Measurements from ENCODE around the gene SPDYE1.
"Not testable (repeated sequence)": the region's sequence is repeated elsewhere in the genome, so short reads cannot be mapped to it uniquely, and the experiment has no call there.

Gene SPDYE1, protein sequence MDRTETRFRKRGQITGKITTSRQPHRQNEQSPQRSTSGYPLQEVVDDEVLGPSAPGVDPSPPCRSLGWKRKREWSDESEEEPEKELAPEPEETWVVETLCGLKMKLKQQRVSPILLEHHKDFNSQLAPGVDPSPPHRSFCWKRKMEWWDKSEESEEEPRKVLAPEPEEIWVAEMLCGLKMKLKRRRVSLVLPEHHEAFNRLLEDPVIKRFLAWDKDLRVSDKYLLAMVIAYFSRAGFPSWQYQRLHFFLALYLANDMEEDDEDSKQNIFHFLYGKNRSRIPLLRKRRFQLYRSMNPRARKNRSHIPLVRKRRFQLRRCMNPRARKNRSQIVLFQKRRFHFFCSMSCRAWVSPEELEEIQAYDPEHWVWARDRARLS

DNA sequence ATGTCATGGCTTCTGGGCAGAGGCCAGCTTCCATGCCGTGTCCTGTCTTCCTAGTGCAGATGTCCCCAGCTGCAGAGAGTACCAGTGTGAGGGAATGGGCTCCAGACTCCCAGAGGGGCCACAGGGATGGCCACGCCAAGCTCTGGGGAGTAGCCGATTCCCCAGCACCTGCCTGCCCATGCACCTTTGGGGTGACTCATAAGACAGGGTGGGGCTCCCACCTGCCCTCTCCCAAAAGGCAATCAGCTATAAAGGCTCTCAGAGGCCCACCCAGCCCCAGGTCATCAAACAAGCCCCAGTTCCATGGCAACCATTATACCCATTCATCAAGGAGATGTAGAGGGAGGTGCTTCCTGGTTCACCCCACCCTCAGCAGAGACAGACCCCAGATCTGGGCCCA is at the start of gene SPDYE1:
SPDYE1 (plus strand) TSS at position 366 of the 400 bp plus-strand sequence. CDS start 2,053 bp downstream, outside the sequence.
- FAIRE-seq: not testable (repeated sequence)

DNA sequence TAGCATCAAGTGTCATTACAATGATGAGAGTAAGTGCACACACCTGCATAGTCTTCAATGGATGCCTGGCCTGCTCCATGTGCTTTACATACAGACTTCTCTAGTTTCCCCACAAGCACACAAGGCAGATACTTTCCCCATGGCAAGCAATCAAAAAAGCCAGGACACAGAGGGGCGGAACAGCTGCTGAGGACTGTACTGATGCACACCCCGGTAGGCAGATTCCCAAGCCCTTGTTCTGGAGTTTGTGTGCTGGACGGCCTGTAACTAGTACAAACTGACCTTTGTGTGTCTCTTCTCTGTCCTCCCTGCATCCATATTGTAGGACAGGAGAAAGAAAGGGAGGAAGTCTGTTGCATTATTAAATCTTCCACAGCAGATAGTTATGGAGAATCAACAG is 45.7 kb upstream of the SPDYE1 start:
- FAIRE-seq: no peak

DNA sequence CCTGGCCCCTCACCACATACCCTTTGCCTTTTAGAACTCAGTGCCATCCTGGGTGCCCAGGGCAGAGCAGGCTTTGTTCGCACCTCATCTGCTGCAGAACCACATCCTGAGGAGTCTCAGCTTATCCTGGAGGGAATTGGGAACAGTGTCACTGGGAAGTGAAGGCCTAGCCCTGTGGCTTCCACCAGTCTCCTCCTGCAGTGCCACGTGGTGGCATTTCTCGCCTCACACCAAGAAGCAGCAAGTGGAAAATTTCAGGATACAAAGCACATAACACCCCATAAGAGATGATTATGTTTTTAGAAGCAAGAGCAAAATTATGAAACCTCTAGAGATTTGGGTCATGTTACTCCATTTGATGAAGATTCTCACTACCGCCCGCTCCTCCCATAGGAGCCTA is 44.6 kb upstream of the SPDYE1 start:
- no peak for FAIRE-seq

DNA sequence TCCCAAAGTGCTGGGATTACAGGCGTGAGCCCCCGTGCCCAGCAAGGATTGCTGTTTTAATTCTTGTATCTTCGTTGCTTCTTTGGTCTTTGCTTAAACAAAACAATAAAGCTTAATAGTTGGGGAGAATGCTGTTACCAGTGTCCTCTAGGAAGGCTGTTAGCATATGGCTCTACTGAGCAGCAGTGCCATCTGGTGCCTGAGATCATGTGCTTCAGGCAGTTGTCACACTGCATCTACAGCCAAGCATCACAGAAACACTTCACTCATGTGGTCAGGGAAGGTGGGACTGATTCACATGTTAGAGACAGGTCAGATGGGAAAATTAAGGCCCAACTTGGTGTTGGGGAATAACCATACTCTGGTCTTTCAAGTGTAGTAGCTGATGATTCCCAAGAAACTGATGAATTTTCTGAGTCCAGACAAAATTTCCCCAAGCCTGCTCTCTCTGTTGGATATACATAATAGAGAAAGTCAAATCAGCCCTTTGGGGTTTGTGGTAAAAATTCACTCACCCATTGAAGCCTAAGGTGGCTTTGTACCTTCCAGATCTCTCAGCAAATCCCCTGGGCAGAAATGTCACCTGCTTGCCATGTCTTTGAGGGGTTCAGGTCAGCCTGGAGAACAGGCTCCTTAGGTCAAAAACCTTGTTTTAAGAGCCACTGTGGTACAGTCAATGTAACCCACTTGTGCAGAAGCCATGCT is 43.0 kb upstream of the SPDYE1 start:
- FAIRE-seq: peak; percentile 68

DNA sequence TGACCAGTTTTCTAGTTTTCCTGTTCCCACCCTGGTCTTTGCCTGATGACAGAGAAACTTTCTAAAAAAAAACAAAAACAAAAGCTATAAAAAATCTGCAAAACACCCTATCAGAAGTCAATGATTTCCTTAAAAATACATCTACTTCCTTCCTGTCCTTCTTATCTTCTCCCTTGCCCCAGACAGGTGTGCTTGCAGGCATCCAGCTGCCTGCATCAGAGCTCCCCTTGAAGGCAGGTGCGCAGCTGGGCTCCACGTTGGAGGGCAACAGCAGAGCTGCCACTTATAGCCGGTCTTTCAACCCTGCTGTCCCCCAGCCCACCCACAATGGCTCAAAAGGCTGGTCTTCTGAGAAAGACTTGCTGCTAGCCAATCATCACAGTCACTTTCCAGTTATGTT is 41.7 kb upstream of the SPDYE1 start:
- no peak for FAIRE-seq

DNA sequence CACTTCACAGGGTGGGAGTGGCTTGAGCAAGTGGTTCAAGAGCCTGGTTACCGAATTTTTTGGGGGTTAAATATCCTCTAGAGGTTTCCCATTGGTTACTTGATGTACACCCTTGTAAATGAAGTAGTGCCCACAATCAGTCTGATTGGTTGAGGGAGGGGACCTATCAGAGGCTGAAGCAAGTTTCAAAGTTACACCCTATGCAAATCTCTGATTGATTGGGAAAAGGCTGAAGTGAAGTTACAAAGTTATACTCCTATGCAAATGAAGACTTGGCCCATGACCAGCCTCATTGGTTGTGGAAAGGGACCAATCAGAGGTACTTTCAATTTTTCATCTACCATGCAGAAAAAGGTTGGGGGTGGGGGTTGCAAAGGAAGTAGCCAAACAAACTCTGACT is 36.8 kb upstream of the SPDYE1 start:
- no peak for FAIRE-seq

DNA sequence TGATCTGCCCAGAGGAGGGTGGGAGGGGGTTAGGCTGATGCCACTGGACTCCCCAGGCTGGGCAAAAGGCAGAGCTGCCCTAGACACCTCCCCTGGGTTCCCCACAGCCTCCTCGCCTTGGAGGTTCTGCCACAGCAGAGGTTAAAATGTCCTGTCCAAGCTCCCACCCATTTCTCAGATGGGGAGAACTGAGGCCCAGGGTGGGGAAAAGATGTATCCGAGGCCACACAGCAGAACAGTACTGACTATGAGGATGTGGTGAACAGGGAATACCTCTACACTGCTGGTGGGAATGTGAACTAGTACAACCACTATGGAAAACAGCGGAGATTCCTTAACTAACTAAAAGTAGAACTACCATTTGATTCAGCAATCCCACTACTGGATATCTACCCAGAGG is 31.3 kb upstream of the SPDYE1 start:
- not testable (repeated sequence) for FAIRE-seq

DNA sequence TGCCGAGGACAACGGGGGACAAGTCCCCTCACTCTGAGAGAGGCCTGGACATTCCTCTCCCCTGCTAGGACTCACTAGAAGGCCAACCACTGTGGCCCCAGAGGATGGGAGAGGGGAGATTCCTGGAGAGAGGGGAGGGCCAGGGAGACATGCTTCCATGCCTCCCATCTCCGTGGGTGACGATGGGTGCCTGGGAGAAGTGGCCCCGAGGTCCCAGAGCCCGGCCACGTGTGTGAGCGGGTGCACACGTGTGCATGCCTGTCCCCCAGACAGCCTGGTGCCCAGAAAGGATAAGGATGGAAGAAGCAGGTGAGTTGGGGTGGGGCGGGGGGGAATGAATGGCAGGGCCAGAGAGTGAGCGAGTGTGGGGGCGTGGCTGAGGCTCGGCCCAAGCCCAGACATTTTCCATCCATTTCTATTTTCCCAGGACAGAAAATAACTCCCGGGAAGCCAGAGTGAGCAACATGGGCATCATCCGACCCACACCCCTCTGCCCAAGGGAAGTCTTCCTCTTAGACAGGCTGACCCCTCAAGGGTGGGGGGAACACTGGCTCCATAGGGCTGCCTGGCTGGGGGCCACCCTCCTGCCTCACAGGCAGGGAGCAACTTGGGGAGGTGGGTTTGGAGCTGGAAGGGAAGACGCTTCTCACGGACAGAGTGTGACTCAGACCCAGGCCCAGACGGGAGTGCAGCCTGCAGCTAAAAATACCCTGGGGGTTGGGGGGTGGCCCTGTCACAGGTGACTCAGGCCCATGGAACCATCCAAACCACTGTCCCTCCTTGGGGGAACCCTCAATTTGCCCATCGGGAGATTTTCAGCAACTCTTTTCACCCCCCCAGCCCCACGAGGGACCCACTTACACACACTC is 29.3 kb upstream of the SPDYE1 start:
- not testable (repeated sequence) for FAIRE-seq

DNA sequence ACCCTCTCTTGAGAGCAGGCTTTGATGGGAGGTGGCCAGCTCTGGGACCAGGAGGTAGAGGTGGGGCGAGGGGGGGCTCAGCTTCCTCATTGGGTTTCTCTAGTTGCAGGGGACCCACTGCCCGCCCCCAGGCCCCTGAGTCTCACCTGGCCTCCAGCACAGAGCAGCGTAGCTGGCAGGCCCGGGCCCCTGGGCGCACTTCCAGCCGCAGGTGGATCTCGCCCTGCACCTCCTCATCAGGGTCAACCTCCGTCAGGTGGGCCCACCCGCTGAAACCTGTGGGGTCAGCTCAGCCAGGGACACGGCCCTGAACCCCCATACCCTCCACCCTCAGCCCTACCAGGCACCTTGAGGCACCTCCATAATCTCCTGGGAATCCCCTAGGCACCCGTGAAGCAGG is 28.1 kb upstream of the SPDYE1 start:
- not testable (repeated sequence) for FAIRE-seq

DNA sequence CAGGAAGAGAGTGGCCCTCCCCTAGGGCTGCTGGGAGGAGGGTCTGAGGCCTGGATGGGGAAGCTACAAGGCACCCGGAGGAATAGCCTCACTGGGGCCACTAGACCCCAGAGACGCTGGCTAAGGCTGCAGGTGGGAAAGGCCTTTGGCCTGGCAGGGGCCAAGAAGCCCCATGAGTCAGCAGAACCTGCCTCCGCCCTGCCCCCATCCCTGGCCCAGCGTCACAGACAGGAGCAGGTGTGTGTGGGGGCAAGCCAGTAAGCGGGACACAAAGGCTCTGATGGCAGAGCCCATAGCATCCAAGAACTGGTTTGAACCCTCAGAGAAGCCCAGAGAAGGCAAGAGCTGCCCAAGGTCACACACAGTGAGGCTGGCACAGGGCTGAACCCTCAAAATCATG is 27.0 kb upstream of the SPDYE1 start:
- not testable (repeated sequence) for FAIRE-seq

DNA sequence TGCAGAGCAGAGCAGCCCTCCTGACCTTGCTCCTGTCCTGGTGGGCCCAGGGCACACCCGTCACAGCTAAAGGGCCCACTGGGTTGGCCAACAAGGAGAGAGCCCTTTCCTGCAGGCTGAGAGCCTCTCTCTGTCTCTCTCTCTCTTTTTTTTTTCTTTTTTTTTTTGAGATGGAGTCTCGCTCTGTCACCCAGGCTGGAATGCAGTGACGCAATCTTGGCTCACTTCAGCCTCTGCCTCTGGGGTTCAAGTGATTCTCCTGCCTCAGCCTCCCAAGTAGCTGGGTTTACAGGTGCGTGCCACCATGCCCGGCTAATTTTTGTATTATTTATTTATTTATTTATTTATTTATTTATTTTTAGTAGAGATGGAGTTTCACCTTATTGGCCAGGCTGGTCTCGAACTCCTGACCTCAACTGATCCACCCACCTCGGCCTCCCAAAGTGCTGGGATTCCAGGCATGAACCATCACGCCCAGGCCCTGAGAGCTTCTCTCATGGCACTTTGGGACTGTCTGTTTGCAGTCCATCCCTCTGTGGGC is 23.6 kb upstream of the SPDYE1 start:
- FAIRE-seq: not testable (repeated sequence)

DNA sequence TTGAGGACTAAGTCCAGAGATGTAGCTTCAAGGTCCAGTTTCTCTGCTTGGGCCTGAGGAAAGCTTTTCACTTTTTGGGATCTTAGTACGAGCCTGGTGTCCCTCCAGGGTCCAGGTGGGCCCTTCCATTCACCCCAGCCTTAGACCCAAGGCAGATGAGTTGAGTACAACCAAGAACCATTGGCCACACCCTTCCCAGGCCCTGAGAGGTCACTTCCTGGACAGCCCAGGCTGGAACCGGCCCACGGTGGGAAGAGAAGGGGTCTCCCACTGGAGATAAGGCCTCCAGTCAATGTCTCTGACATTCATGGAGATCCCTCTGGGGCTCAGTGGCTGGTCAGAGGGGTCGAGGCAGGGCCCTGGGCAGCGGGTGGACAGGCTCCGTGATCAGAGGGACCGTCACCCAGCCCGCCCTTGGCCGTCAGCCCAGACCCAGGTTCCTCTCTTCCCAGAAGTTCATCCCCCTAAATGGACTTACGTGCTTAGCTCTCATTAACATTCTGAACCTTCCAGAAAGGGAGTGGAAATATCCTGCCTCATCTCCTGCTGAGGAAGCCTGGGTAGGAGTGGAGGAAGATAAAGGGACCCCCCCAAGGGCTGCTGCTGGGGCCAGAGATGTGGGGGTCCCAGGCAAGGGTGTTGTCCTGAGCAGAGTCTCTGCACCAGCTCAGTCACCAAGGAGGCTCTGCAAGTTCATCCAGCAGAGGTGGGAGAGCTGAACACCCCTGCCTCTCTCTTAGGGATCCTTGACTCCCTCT is 22.8 kb upstream of the SPDYE1 start:
- FAIRE-seq: not testable (repeated sequence)

DNA sequence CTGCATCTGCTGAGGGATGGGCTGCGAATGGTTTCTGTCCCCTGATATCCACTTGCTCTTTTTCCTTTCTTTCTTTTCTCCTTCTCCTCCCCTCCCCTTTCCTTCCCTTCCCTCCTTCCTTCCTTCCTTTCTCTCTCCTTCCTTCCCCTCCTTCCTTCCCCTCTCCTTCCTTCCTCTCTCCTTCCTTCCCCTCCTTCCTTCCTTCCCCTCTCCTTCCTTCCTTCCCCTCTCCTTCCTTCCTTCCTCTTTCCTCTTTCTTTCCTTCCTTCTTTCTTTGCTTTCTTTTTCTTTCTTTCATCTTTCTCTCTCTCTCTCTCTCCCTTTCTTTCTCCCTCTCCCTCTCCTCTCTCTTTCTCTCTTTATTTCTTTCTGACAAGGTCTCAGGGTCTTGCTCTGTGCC is 20.2 kb upstream of the SPDYE1 start:
- FAIRE-seq: no peak

DNA sequence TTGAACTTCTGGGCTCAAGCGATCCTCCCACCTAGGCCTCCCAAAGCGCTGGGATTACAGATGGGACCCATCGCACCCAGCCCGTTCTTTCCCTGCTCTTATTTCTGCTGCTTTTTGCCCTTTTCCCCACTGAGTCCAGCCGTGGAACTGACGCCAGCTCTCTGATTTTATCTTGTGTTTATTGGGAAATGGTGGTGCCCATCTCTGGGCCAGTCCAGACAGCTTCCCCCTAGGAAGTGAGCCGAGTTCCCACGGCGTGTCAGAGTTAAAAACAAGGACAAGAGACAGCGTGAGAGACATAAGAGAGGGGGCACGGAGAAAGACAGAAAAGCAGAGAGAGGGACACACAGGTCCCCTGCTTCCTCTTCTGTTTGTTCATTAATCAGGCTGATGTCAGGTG is 19.6 kb upstream of the SPDYE1 start:
- FAIRE-seq: not testable (repeated sequence)

DNA sequence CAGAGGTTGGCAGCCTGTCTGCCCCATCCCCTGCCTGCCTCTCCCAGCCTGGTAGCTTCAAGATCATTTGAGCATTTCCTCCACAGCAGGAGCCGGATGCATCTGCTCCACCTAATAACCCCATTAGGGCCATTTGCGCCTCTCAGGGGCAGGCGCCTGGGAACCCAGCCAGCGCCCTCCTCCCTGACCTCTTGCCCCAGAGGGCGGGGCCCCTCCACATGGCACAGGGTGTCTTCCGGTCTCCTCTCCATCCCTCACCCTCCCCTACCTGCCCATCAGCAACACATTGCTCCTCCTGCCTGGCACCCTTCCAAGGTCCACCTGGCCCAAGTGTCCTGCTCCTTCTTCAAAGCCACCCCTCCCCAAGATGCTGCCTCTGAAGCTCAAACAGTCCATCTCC is 14.8 kb upstream of the SPDYE1 start:
- not testable (repeated sequence) for FAIRE-seq

DNA sequence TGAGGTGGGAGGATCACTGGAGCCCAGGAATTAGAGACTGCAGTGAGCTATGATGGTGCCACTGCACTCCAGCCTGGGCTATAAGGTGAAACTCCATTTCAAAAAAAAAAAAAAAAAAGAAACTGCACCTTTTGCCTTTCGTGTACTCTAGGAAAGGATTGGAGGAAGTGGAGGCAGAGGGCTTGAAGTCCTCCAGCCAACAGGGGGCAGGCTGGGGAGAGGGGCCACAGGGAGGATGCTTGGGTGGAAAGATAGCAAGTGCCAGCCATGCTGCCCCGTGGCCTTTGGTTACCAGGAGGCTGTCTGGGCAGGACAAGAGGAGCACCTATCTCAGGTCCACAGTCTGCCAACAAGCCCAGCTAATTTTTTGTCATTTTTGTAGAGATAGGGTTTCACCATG is 14.0 kb upstream of the SPDYE1 start:
- not testable (repeated sequence) for FAIRE-seq

DNA sequence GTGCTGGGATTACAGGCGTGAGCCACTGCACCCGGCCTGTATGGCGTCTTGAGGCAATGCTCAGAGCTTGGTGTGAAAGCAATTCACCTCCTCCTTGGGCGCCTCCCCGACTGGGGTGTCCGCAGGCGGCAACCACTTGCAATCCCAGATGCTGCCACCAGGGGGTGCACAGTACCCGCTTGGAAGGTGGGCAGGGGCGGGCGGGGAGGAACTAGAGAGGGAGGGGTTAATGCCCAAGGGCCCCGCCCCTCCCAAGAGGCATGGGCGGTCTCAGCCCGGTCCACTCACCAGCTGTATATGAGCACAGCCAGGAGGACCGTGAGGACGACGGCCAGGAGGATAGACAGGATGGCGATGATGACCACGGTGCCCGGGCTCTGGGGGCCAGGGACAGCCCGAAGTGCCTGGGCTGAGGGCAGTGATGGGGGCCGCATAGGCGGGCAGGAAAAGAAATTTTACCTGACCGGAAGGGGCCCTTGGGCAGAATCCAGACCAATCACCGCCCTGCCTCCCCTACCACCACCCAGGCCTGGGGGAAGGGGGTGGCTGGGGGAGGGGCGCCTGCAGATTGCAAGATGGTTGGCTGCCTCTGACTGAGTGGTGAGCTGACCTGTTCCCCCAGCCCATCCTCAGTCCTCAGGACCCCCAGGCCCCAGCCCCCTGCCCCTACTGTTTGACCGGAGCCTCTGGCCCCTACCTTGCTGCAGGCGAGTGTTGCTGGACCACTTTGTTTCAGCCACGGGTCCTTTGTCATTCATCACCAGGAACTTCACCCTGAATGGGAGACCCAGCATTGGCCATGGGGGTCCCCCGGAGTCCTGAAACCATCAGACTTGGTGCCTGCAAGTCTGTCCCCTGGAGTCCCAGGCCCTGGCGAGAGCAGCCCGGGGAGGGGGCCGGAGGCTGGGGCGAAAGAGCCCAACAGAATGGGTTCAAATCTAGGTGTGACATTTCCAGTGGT is 11.5 kb upstream of the SPDYE1 start:
- FAIRE-seq: not testable (repeated sequence)

DNA sequence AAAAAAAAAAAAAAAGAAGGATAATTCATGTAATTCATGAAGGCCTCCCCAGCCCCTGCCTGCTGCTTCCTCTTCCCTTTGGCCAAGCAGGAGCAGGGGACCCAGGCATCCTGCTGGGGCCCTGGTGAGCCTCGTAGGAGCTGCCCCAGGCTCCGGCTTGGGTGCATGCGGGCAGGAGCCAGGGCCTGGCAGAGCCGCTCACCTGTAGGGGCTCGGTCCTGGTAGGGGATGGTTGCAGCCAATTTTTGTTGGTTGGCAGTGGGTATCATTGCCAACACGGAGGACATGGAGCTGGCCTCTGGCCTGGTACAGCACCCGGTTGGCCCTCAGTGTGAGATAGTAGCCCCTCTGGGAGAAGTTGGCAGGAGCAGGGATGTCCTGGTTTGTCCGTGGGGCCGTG is 10.2 kb upstream of the SPDYE1 start:
- not testable (repeated sequence) for FAIRE-seq

DNA sequence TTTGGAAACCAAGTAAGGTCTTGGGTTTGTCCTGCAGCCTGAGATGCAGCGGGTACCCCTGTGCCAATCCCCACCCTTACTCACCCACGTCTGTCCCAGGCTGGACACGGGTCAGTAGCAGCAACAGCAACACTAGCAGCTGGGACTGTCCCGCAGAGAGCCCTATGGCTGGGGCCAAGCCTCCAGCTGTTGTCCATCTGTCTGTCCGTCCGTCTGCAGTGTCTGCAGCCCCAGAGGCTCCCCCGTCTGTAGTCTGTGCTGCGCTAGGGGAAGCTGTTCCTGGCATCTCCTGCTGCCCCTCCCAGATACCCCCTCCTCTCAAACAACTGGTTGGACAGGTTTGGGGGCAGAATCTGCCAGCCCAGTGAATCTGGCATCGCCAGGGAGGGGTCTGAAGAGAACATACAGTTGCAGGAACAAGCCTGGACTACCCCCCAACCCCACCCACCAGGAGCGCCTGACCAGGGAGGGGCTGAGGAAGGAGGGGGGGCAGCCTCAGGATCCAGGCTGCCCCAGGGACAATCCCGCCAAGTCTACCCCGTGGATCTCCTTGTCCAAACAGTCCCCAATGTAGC is 7.6 kb upstream of the SPDYE1 start:
- FAIRE-seq: not testable (repeated sequence)

DNA sequence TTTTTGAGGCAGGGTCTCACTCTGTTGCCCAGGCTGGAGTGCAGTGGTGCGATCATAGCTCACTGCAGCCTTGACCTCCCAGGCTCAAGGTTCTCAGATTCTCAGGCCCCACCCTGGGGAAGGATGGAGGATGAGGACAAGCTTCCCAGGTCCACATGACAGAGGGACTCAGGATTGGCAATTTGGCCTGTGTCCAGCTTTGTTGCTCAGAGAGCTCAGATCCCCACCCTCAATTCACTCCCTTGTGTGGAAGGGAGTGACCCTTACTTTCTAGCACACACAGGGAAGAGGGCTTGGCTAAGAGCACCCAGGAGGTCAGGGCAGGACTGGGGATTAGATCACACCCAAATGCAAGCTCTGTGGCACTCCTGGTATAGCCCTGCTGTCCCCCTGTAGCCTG is 6.9 kb upstream of the SPDYE1 start:
- not testable (repeated sequence) for FAIRE-seq

DNA sequence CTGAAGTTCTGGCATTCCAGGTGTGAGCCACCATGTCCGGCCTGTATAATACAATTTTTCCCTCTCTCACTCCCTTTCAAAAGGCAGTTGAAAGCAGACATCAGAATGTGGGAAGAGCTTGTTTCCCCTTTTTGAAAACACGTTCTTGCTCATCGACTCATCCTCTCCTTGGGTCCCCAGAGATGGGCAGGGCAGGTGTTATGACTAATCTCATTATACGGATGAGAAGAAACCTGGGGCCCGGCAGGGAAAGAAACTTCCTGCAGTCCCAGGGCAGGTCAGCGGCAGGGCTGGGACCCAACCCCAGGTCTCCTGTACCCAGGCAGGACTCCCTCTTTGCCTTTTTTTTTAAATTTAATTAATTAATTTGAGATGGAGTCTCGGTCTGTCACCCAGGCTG is 4.8 kb upstream of the SPDYE1 start:
- FAIRE-seq: not testable (repeated sequence)
